OCI-LY7 (cell line): ENCODE measurements around the gene RREB1. TPM values are rescaled to one million over a fixed set of nuclear protein-coding genes. Genes with fewer than 3 reads are reported as not detected.

Source experiments
- BruUV-seq: library from RNA; stranded (reverse); fragments of 400-500 nt; replicated peaks from 2 replicates; lab custom pipeline; 2021; lab: Mats Ljungman, UMichigan
- CTCF ChIA-PET: fragments of 300-600 bp; sonication (Branson Sonifier 250); formaldehyde crosslinking; loops from one replicate; lab custom pipeline; 2022; ENCODE audit warnings: antibody characterized with exemption; ENCODE audit not compliant: unreplicated experiment; lab: Charles Lee
- POLR2A ChIA-PET: fragments of 300-600 bp; sonication (Branson Sonifier 250); formaldehyde crosslinking; loops from one replicate; lab custom pipeline; 2022; ENCODE audit warnings: antibody characterized with exemption; lab: Charles Lee
- DNase-seq: peaks from one replicate; pipeline ENCODE4 v3.0.0-alpha.2; 2015; ENCODE audit warnings: low spot score
- H2AFZ ChIP-seq: fragments of 200-600 bp; sonication (generic), shearing (Covaris generic); 2 replicates; pipeline ENCODE4 v1.6.1; 2014; ENCODE audit warnings: mild to moderate bottlenecking, antibody characterized with exemption, low read length, moderate library complexity
- H3K27ac ChIP-seq: fragments of 200-600 bp; sonication (generic); 2 replicates; pipeline ENCODE4 v1.5.1; 2014; ENCODE audit warnings: mixed run types, low read depth, mild to moderate bottlenecking, moderate library complexity, low read length, inconsistent platforms; ENCODE audit not compliant: poor library complexity, severe bottlenecking
- H3K36me3 ChIP-seq: fragments of 200-600 bp; sonication (generic); 2 replicates; pipeline ENCODE4 v1.6.1; 2014; ENCODE audit warnings: mild to moderate bottlenecking, antibody characterized with exemption, low read length, moderate library complexity, mixed read lengths; ENCODE audit not compliant: insufficient read depth
- H3K4me1 ChIP-seq: fragments of 200-600 bp; sonication (generic); 2 replicates; pipeline ENCODE4 v1.5.1; 2014; ENCODE audit warnings: mild to moderate bottlenecking, low read length; ENCODE audit not compliant: insufficient read depth, poor library complexity, severe bottlenecking
- H3K4me2 ChIP-seq: fragments of 200-600 bp; sonication (generic); 2 replicates; pipeline ENCODE4 v1.6.1; 2014; ENCODE audit warnings: mild to moderate bottlenecking, low read length
- H3K4me3 ChIP-seq: fragments of 200-600 bp; sonication (generic); 2 replicates; pipeline ENCODE4 v1.5.1; 2014; ENCODE audit warnings: mild to moderate bottlenecking, low read depth, low read length; ENCODE audit not compliant: poor library complexity, severe bottlenecking
- H3K79me2 ChIP-seq: fragments of 200-600 bp; sonication (generic); 2 replicates; pipeline ENCODE4 v1.6.1; 2016; ENCODE audit warnings: low read depth, mild to moderate bottlenecking, low read length, moderate library complexity, mixed read lengths; ENCODE audit not compliant: insufficient read depth
- H3K9me2 ChIP-seq: fragments of 200-600 bp; sonication (generic); 2 replicates; pipeline ENCODE4 v1.6.1; 2016; ENCODE audit warnings: mild to moderate bottlenecking, low read length, mixed read lengths; ENCODE audit not compliant: insufficient read depth
- H3K9me3 ChIP-seq: fragments of 200-600 bp; sonication (generic); 2 replicates; pipeline ENCODE4 v1.6.1; 2014; ENCODE audit warnings: mild to moderate bottlenecking, mixed run types, low read length, mixed read lengths
- H4K20me1 ChIP-seq: fragments of 200-600 bp; sonication (generic); 2 replicates; pipeline ENCODE4 v1.6.1; 2014; ENCODE audit warnings: mild to moderate bottlenecking, antibody characterized with exemption, low read length, moderate library complexity, mixed read lengths; ENCODE audit not compliant: insufficient read depth
- EZH2phosphoT487 ChIP-seq: fragments of 200-600 bp; sonication (generic); IDR thresholded peaks from 2 replicates; pipeline ENCODE4 v1.6.1; 2018; ENCODE audit warnings: low read depth, borderline replicate concordance, mild to moderate bottlenecking, mixed run types, antibody characterized with exemption, low read length, moderate library complexity, mixed read lengths
- intact Hi-C: fragments of 100-400 bp; cut with micrococcal nuclease; formaldehyde crosslinking; loops from one replicate; pipeline ENCODE4 v1.10.0; 2022; ENCODE audit not compliant: unreplicated experiment
- total RNA-seq, 2 experiments: library from RNA; depleted of rRNA in 1 of 2; stranded (reverse); fragments of >200 nt in 1 of 2; shearing (Covaris generic) in 1 of 2; gene quantifications; 2 replicates each; pipeline ENCODE4 v1.2.3, GENCODE V29; 2014 to 2022
- TF ChIP-seq, protein P1 (sequence below): fragments of 200-600 bp; sonication (generic); conservative IDR thresholded peaks from 2 replicates; pipeline ENCODE4 v1.5.1; 2014; ENCODE audit warnings: mild to moderate bottlenecking, antibody characterized with exemption, low read length, moderate library complexity, mixed read lengths

Gene RREB1
- total RNA-seq, 2 experiments from 2014 or later, result 4.4 to 7.1 TPM

DNA sequence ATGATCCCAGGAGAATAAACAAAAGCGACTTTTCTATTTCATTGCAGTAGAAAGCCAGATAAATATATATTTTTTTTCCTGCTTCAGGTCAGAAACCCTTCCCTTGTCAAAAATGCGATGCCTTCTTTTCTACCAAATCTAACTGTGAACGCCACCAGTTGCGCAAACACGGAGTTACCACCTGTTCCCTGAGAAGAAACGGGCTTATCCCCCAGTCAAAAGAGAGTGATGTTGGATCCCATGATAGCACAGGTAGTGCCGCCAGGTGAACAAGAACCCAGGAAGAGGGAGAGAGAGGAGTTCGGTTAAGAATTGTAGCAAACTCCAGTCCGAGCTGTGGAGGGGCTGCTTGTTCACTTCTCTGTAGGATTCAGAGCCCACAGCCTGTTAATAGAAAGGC, 132.6 kb downstream of the RREB1 start:
- no peak overlapping the region for H3K4me2 ChIP-seq
- no peak for TF ChIP-seq EZH2phosphoT487
- TF ChIP-seq, protein P1, sequence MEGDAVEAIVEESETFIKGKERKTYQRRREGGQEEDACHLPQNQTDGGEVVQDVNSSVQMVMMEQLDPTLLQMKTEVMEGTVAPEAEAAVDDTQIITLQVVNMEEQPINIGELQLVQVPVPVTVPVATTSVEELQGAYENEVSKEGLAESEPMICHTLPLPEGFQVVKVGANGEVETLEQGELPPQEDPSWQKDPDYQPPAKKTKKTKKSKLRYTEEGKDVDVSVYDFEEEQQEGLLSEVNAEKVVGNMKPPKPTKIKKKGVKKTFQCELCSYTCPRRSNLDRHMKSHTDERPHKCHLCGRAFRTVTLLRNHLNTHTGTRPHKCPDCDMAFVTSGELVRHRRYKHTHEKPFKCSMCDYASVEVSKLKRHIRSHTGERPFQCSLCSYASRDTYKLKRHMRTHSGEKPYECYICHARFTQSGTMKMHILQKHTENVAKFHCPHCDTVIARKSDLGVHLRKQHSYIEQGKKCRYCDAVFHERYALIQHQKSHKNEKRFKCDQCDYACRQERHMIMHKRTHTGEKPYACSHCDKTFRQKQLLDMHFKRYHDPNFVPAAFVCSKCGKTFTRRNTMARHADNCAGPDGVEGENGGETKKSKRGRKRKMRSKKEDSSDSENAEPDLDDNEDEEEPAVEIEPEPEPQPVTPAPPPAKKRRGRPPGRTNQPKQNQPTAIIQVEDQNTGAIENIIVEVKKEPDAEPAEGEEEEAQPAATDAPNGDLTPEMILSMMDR, result no peak
- no peaks in the 10 kb centered on the region for H3K9me2 ChIP-seq
- no peak overlapping the region for H3K27ac ChIP-seq
- no TSS peak for BruUV-seq
- no peak for DNase-seq
- H3K4me3 ChIP-seq, result no peak overlapping the region
- H3K79me2 ChIP-seq, result no peaks in the 10 kb centered on the region
- H2AFZ ChIP-seq, result no peak overlapping the region
- no peaks in the 10 kb centered on the region for H4K20me1 ChIP-seq
- ChIA-PET POLR2A (no interaction called here), CTCF (no interaction called here)
- intact Hi-C loops, result no loop called here
- no peaks in the 10 kb centered on the region for H3K36me3 ChIP-seq
- peaks cover 27% of the 10 kb centered on the region for H3K4me1 ChIP-seq
- no peaks in the 10 kb centered on the region for H3K9me3 ChIP-seq

DNA sequence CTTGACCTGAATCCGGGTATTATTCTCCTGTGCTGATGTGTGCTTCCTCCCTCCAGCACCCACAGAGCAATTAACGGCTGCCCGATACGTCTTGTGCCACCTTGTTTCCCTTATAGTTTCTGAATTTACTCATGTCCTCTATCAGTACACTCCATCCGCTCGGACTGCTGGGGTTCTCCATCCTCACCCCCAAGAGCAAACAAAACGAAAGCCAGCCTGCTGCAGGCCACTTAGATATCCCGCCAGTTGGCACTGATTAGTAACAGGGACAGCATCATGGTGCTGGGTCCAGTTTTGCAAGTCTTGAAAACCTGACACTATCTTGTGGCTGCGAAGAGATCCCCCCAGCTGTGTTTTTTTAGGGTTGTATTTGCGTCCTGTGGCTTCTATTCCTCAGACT, 133.4 kb downstream of the RREB1 start:
- H3K9me3 ChIP-seq, result no peaks in the 10 kb centered on the region
- peaks cover 24% of the 10 kb centered on the region for H3K4me1 ChIP-seq
- H3K4me2 ChIP-seq, result no peak overlapping the region
- intact Hi-C loops, result no loop called here
- H3K36me3 ChIP-seq, result no peaks in the 10 kb centered on the region
- H4K20me1 ChIP-seq, result no peaks in the 10 kb centered on the region
- H3K79me2 ChIP-seq, result no peaks in the 10 kb centered on the region
- CTCF ChIA-PET, result interaction anchor here (0.6 kb wide), 1 partner anchor 8 kb away, joined by 3 read pairs; no protein-coding TSS in a partner anchor
- no peak overlapping the region for H3K27ac ChIP-seq
- POLR2A ChIA-PET, result interaction anchor here (0.5 kb wide), 1 partner anchor 151 kb away, joined by 3 read pairs; no protein-coding TSS in a partner anchor
- H3K9me2 ChIP-seq, result no peaks in the 10 kb centered on the region
- no TSS peak for BruUV-seq
- no peak for DNase-seq
- TF ChIP-seq EZH2phosphoT487, result no peak
- TF ChIP-seq, protein P1, result no peak
- H3K4me3 ChIP-seq, result no peak overlapping the region
- H2AFZ ChIP-seq, result no peak overlapping the region

DNA sequence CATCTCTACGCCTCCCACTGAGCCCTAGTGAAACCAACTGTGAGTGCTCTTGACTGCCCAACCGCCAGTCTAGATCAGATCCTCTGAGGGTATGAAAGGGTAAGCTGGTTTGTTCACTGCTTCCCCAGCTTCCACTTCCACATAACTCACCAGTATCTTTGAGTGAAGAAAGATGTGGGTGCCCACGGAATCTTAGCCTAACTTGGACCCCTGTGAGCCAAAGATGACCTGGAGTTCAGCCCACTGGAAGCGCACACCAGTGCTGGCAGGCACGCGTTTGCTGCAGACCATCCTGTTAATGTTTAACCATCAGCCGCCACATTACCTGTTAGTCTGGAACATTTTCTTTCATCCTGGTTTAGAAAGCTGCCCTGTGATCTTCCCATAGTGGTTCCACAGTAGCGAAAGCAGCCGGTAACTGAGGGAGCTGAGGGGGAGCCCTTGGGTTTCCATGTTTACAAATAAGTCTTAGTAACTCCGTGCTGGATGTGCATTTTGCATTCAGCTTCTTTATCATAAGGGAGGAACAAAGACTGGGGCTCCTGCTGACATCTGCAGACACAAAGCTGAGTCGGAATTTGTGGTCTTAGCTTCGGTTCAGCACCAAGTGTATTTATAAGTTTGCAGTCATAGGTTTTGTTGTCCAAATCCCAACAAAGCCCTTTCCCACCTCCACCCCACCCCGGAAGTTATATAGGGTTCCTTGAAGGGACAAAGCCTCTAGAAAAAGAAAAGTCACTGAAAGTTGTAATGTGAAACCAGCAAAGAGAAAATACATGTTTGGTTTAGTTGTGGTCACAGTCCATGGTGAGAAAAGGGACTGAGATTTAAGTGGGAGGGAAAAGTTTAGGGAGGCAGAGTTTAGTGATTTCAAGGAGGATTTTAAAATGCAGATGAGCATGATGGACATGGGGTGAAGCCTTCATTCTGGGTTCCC, 134.2 kb downstream of the RREB1 start:
- no peak overlapping the region for H3K4me3 ChIP-seq
- ChIA-PET POLR2A (interaction anchor here (0.6 kb wide), 1 partner anchor 132 kb away, joined by 3 read pairs; no protein-coding TSS in a partner anchor), CTCF (interaction anchor here (0.6 kb wide), 2 partner anchors 9 to 493 kb away, joined by 3 read pairs; no protein-coding TSS in a partner anchor)
- intact Hi-C loops, result no loop called here
- no peak for DNase-seq
- TF ChIP-seq EZH2phosphoT487, result no peak
- TF ChIP-seq, protein P1, result no peak
- no TSS peak for BruUV-seq
- H3K4me2 ChIP-seq, result no peak overlapping the region
- no peaks in the 10 kb centered on the region for H3K36me3 ChIP-seq
- H3K9me2 ChIP-seq, result no peaks in the 10 kb centered on the region
- H4K20me1 ChIP-seq, result no peaks in the 10 kb centered on the region
- peaks cover 17% of the 10 kb centered on the region for H3K4me1 ChIP-seq
- no peaks in the 10 kb centered on the region for H3K79me2 ChIP-seq
- H3K9me3 ChIP-seq, result no peaks in the 10 kb centered on the region
- H2AFZ ChIP-seq, result no peak overlapping the region
- H3K27ac ChIP-seq, result no peak overlapping the region
